ENCODE results near the gene RCOR1. TPM values are rescaled to one million over a fixed set of nuclear protein-coding genes. Genes with fewer than 3 reads are reported as not detected.
"Not testable (repeated sequence)": the region's sequence is repeated elsewhere in the genome, so short reads cannot be mapped to it uniquely, and the experiment has no call there.

Gene RCOR1
- total RNA-seq, 1 experiment from 2014 or later = 34.1 TPM

- H3K4me2 ChIP-seq (ENCODE audit: insufficient read depth, insufficient read length, low read length) = no peak overlapping the region
- no peak overlapping the region for H4K5ac ChIP-seq (ENCODE audit: insufficient read length, low read depth, low read length)
- H3K27me3 ChIP-seq (ENCODE audit: insufficient read depth, low read length) = no peaks in the 10 kb centered on the region
- no peak for DNase-seq
- no peak overlapping the region for H2BK12ac ChIP-seq (ENCODE audit: insufficient read length, low read depth, low read length)
- no peak overlapping the region for H3K4ac ChIP-seq (ENCODE audit: low read depth, low read length)
- Mint-ChIP-seq H3K4me3 (no peak overlapping the region), H3K27me3 (ENCODE audit: low read depth) (no peaks in the 10 kb centered on the region; the same call in 1 of the 2 replicates), H3K4me1 (peaks cover 36 to 43% of the 10 kb centered on the region in 2 experiments), H3K27ac (no peak overlapping the region), H3K9me3 (no peaks in the 10 kb centered on the region; a peak in 1 of 5 replicates), H3K36me3 (ENCODE audit: insufficient read depth in 1 of 3, low read depth in 3 of 3) (no peaks in the 10 kb centered on the region)
- no peak overlapping the region for H3K23ac ChIP-seq (ENCODE audit: insufficient read length, low read depth, low read length)
- H3K4me1 ChIP-seq (ENCODE audit: insufficient read depth, low read length) = no peaks in the 10 kb centered on the region; the same call in 1 of the 2 replicates
- H4K91ac ChIP-seq (ENCODE audit: insufficient read length, low read depth, low read length) = no peak overlapping the region
- H4K20me1 ChIP-seq (ENCODE audit: control insufficient read depth, insufficient read depth, insufficient read length) = no peaks in the 10 kb centered on the region
- H2AK5ac ChIP-seq (ENCODE audit: insufficient read length, low read length) = no peak overlapping the region
- no peak overlapping the region for H3K56ac ChIP-seq (ENCODE audit: insufficient read length, low read depth, low read length)
- no peak overlapping the region for H3K9ac ChIP-seq (ENCODE audit: extremely low read depth, insufficient read length, low read length)
- no peak overlapping the region for H2BK20ac ChIP-seq (ENCODE audit: low read depth, low read length, poor library complexity, severe bottlenecking)
- WGBS (ENCODE audit: extremely low coverage, insufficient read length, low lambda C conversion rate) = no CpG with 5 or more reads among the region's 10 CpGs
- no peaks in the 10 kb centered on the region for H3K79me1 ChIP-seq (ENCODE audit: insufficient read depth, low read depth, low read length, poor library complexity, severe bottlenecking)
- TF ChIP-seq CTCF (conservative IDR thresholded peaks at IDR 0.05) = no peak
- no peak overlapping the region for H3K14ac ChIP-seq (ENCODE audit: insufficient read depth, low read length)
- H2BK15ac ChIP-seq (ENCODE audit: low read depth, low read length) = no peak overlapping the region
- no peak overlapping the region for H2BK120ac ChIP-seq (ENCODE audit: low read depth, low read length, poor library complexity, severe bottlenecking)
- no peak overlapping the region for H3T11ph ChIP-seq (ENCODE audit: low read length)
- no peaks in the 10 kb centered on the region for H3K23me2 ChIP-seq (ENCODE audit: insufficient read length, low read depth, low read length, poor library complexity, severe bottlenecking)
- no peaks in the 10 kb centered on the region for H3K79me2 ChIP-seq (ENCODE audit: insufficient read depth, low read length)
- no peak overlapping the region for H2AFZ ChIP-seq (ENCODE audit: low read length)
- H4K8ac ChIP-seq (replicated peaks; ENCODE audit: insufficient read length, low read depth, low read length) = no peak overlapping the region
- no peak overlapping the region for H3K27ac ChIP-seq (ENCODE audit: insufficient read length, low read depth, low read length)
- no peak overlapping the region for H2BK5ac ChIP-seq (ENCODE audit: insufficient read length, low read length)
- no peak overlapping the region for H3K18ac ChIP-seq (ENCODE audit: insufficient read length, low read depth, low read length)
- H3K9me3 ChIP-seq (ENCODE audit: control insufficient read depth, low read depth, low read length) = no peaks in the 10 kb centered on the region
These were observed 20.9 kb upstream of the RCOR1 start for GRCh38 chr14:102571478-102572042.

- H3K79me2 ChIP-seq (ENCODE audit: insufficient read depth, low read length); H3K27ac Mint-ChIP-seq; H2BK120ac ChIP-seq (ENCODE audit: low read depth, low read length, poor library complexity, severe bottlenecking); H3K4me2 ChIP-seq (ENCODE audit: insufficient read depth, insufficient read length, low read length); H4K91ac ChIP-seq (ENCODE audit: insufficient read length, low read depth, low read length); H4K8ac ChIP-seq (replicated peaks; ENCODE audit: insufficient read length, low read depth, low read length); H3T11ph ChIP-seq (ENCODE audit: low read length); H2BK20ac ChIP-seq (ENCODE audit: low read depth, low read length, poor library complexity, severe bottlenecking); H2BK5ac ChIP-seq (ENCODE audit: insufficient read length, low read length); H2AK5ac ChIP-seq (ENCODE audit: insufficient read length, low read length); H4K20me1 ChIP-seq (ENCODE audit: control insufficient read depth, insufficient read depth, insufficient read length); H3K4ac ChIP-seq (ENCODE audit: low read depth, low read length); H3K18ac ChIP-seq (ENCODE audit: insufficient read length, low read depth, low read length); H2BK15ac ChIP-seq (ENCODE audit: low read depth, low read length); H3K36me3 Mint-ChIP-seq (ENCODE audit: insufficient read depth in 1 of 3, low read depth in 3 of 3); H3K23me2 ChIP-seq (ENCODE audit: insufficient read length, low read depth, low read length, poor library complexity, severe bottlenecking); H3K79me1 ChIP-seq (ENCODE audit: insufficient read depth, low read depth, low read length, poor library complexity, severe bottlenecking); H3K23ac ChIP-seq (ENCODE audit: insufficient read length, low read depth, low read length); H3K27ac ChIP-seq (ENCODE audit: insufficient read length, low read depth, low read length); H3K56ac ChIP-seq (ENCODE audit: insufficient read length, low read depth, low read length); H3K27me3 Mint-ChIP-seq (ENCODE audit: low read depth); H3K9me3 ChIP-seq (ENCODE audit: control insufficient read depth, low read depth, low read length); H2AFZ ChIP-seq (ENCODE audit: low read length); H4K5ac ChIP-seq (ENCODE audit: insufficient read length, low read depth, low read length); H3K4me3 Mint-ChIP-seq; DNase-seq; H3K9me3 Mint-ChIP-seq; H3K14ac ChIP-seq (ENCODE audit: insufficient read depth, low read length); H3K27me3 ChIP-seq (ENCODE audit: insufficient read depth, low read length); H3K9ac ChIP-seq (ENCODE audit: extremely low read depth, insufficient read length, low read length); H3K4me1 ChIP-seq (ENCODE audit: insufficient read depth, low read length); H2BK12ac ChIP-seq (ENCODE audit: insufficient read length, low read depth, low read length): not testable (repeated sequence)
- no CpG with 5 or more reads among the region's 8 CpGs for WGBS (ENCODE audit: extremely low coverage, insufficient read length, low lambda C conversion rate)
- H3K4me1 Mint-ChIP-seq = peaks cover 31 to 36% of the 10 kb centered on the region in 2 experiments
These were observed 19.3 kb upstream of the RCOR1 start for GRCh38 chr14:102573161-102573560.
